Measurements from ENCODE around the gene TAF10.

TAF10 gene

GRCh38 chr11:6636480-6636879, 24.5 kb upstream of the TAF10 start:
- H3K27me3 ChIP-seq (ENCODE audit: control insufficient read depth in 3 of 3, insufficient read depth in 3 of 3, low read depth in 1 of 3, low read length in 3 of 3): peaks cover 0 to under 1% (median 0%) of the 10 kb centered on the region in 3 experiments
- no peak overlapping the region for H2BK5ac ChIP-seq (ENCODE audit: low read length)
- H2BK15ac ChIP-seq (ENCODE audit: low read length): no peak overlapping the region
- H2BK12ac ChIP-seq (ENCODE audit: low read length): no peak overlapping the region
- no peak overlapping the region for H3K18ac ChIP-seq (ENCODE audit: low read length)
- no peak overlapping the region for H2AK5ac ChIP-seq (ENCODE audit: low read depth, low read length)
- no peak overlapping the region for H2AFZ ChIP-seq (ENCODE audit: low read length)
- no peak overlapping the region for H3K9ac ChIP-seq (ENCODE audit: low read depth, low read length, poor library complexity)
- no peak overlapping the region for H3K4me3 ChIP-seq (ENCODE audit: low read length in 2 of 2)
- H3K36me3 ChIP-seq (replicated peaks in 1 of 2; ENCODE audit: control insufficient read depth in 2 of 2, insufficient read depth in 2 of 2, low read length in 2 of 2): peaks cover 7 to 85% of the 10 kb centered on the region in 2 donors
- H3K9me3 ChIP-seq (replicated peaks in 1 of 2; ENCODE audit: control insufficient read depth in 2 of 2, insufficient read depth in 1 of 2, low read depth in 1 of 2, low read length in 2 of 2): no peaks in the 10 kb centered on the region
- no peaks in the 10 kb centered on the region for H3K79me1 ChIP-seq (ENCODE audit: low read depth, low read length)
- no peak overlapping the region for H3K4ac ChIP-seq (ENCODE audit: low read length)
- no peak overlapping the region for H3K27ac ChIP-seq (replicated peaks; ENCODE audit: low read length)
- no peak overlapping the region for H2BK120ac ChIP-seq (ENCODE audit: low read depth, low read length)
- H3K4me2 ChIP-seq (ENCODE audit: insufficient read depth, low read length, poor library complexity, severe bottlenecking): no peak overlapping the region
- no peak overlapping the region for H4K91ac ChIP-seq (ENCODE audit: low read depth, low read length, poor library complexity)
- no peak overlapping the region for H4K8ac ChIP-seq (ENCODE audit: low read depth, low read length)
- no peak overlapping the region for H3K14ac ChIP-seq (ENCODE audit: low read length)
- DNase-seq (ENCODE audit: low spot score): no peak
- H3K4me1 ChIP-seq (ENCODE audit: control insufficient read depth in 2 of 2, insufficient read depth in 1 of 2, low read depth in 1 of 2, low read length in 2 of 2): peaks cover 5 to 10% of the 10 kb centered on the region in 2 donors
- H3K23ac ChIP-seq (ENCODE audit: low read depth, low read length, poor library complexity): no peak overlapping the region
- no CpG with 5 or more reads among the region's 3 CpGs for WGBS, 2 donors (ENCODE audit: extremely low coverage in 2 of 2, insufficient read length in 2 of 2, insufficient replicate concordance in 1 of 2)

GRCh38 chr11:6635082-6635932, 23.3 kb upstream of the TAF10 start:
- H3K4me3 ChIP-seq (ENCODE audit: low read length in 2 of 2): no peak overlapping the region
- H2BK5ac ChIP-seq (ENCODE audit: low read length): no peak overlapping the region
- no peak overlapping the region for H2BK15ac ChIP-seq (ENCODE audit: low read length)
- no peak overlapping the region for H3K14ac ChIP-seq (ENCODE audit: low read length)
- DNase-seq (ENCODE audit: low spot score): no peak
- H3K23ac ChIP-seq (ENCODE audit: low read depth, low read length, poor library complexity): no peak overlapping the region
- no peak overlapping the region for H3K18ac ChIP-seq (ENCODE audit: low read length)
- H2AK5ac ChIP-seq (ENCODE audit: low read depth, low read length): no peak overlapping the region
- H3K4me1 ChIP-seq (ENCODE audit: control insufficient read depth in 2 of 2, insufficient read depth in 1 of 2, low read depth in 1 of 2, low read length in 2 of 2): peaks cover 5 to 10% of the 10 kb centered on the region in 2 donors
- peaks cover 8 to 84% of the 10 kb centered on the region in 2 donors for H3K36me3 ChIP-seq (replicated peaks in 1 of 2; ENCODE audit: control insufficient read depth in 2 of 2, insufficient read depth in 2 of 2, low read length in 2 of 2)
- no peak overlapping the region for H3K4me2 ChIP-seq (ENCODE audit: insufficient read depth, low read length, poor library complexity, severe bottlenecking)
- no peaks in the 10 kb centered on the region for H3K9me3 ChIP-seq (replicated peaks in 1 of 2; ENCODE audit: control insufficient read depth in 2 of 2, insufficient read depth in 1 of 2, low read depth in 1 of 2, low read length in 2 of 2)
- no peaks in the 10 kb centered on the region for H3K79me1 ChIP-seq (ENCODE audit: low read depth, low read length)
- WGBS, 2 donors (ENCODE audit: extremely low coverage in 2 of 2, insufficient read length in 2 of 2, insufficient replicate concordance in 1 of 2): no CpG with 5 or more reads among the region's 10 CpGs
- peak overlapping the region; percentile 13 for H2AFZ ChIP-seq (ENCODE audit: low read length)
- no peak overlapping the region for H3K27ac ChIP-seq (replicated peaks; ENCODE audit: low read length)
- H4K91ac ChIP-seq (ENCODE audit: low read depth, low read length, poor library complexity): no peak overlapping the region
- peaks cover 0 to 13% (median 0%) of the 10 kb centered on the region in 3 experiments for H3K27me3 ChIP-seq (ENCODE audit: control insufficient read depth in 3 of 3, insufficient read depth in 3 of 3, low read depth in 1 of 3, low read length in 3 of 3)
- H4K8ac ChIP-seq (ENCODE audit: low read depth, low read length): no peak overlapping the region
- H2BK120ac ChIP-seq (ENCODE audit: low read depth, low read length): no peak overlapping the region
- no peak overlapping the region for H2BK12ac ChIP-seq (ENCODE audit: low read length)
- H3K4ac ChIP-seq (ENCODE audit: low read length): no peak overlapping the region
- no peak overlapping the region for H3K9ac ChIP-seq (ENCODE audit: low read depth, low read length, poor library complexity)

- no peak overlapping the region for H2BK5ac ChIP-seq (ENCODE audit: low read length)
- no peak for DNase-seq (ENCODE audit: low spot score)
- no peak overlapping the region for H2BK12ac ChIP-seq (ENCODE audit: low read length)
- peaks cover 1% of the 10 kb centered on the region for H3K79me1 ChIP-seq (ENCODE audit: low read depth, low read length)
- no peak overlapping the region for H3K14ac ChIP-seq (ENCODE audit: low read length)
- H4K8ac ChIP-seq (ENCODE audit: low read depth, low read length): no peak overlapping the region
- no peak overlapping the region for H3K27ac ChIP-seq (replicated peaks; ENCODE audit: low read length)
- H2AK5ac ChIP-seq (ENCODE audit: low read depth, low read length): no peak overlapping the region
- H3K4me2 ChIP-seq (ENCODE audit: insufficient read depth, low read length, poor library complexity, severe bottlenecking): no peak overlapping the region
- no peak overlapping the region for H2AFZ ChIP-seq (ENCODE audit: low read length)
- no peak overlapping the region for H3K4me3 ChIP-seq (ENCODE audit: low read length in 2 of 2)
- no CpG with 5 or more reads among the region's 1 CpG for whole genome bisulfite sequencing, 2 donors (ENCODE audit: extremely low coverage in 2 of 2, insufficient read length in 2 of 2, insufficient replicate concordance in 1 of 2)
- H3K4me1 ChIP-seq (ENCODE audit: control insufficient read depth in 2 of 2, insufficient read depth in 1 of 2, low read depth in 1 of 2, low read length in 2 of 2): peaks cover 10% of the 10 kb centered on the region in 2 donors
- H3K27me3 ChIP-seq (ENCODE audit: control insufficient read depth in 3 of 3, insufficient read depth in 3 of 3, low read depth in 1 of 3, low read length in 3 of 3): peaks cover 0 to 20% (median 3%) of the 10 kb centered on the region in 3 experiments
- H3K36me3 ChIP-seq (replicated peaks in 1 of 2; ENCODE audit: control insufficient read depth in 2 of 2, insufficient read depth in 2 of 2, low read length in 2 of 2): peaks cover 3 to 81% of the 10 kb centered on the region in 2 donors
- no peak overlapping the region for H3K23ac ChIP-seq (ENCODE audit: low read depth, low read length, poor library complexity)
- H3K18ac ChIP-seq (ENCODE audit: low read length): no peak overlapping the region
- no peak overlapping the region for H2BK120ac ChIP-seq (ENCODE audit: low read depth, low read length)
- no peak overlapping the region for H3K4ac ChIP-seq (ENCODE audit: low read length)
- H3K9ac ChIP-seq (ENCODE audit: low read depth, low read length, poor library complexity): no peak overlapping the region
- H4K91ac ChIP-seq (ENCODE audit: low read depth, low read length, poor library complexity): no peak overlapping the region
- H3K9me3 ChIP-seq (replicated peaks in 1 of 2; ENCODE audit: control insufficient read depth in 2 of 2, insufficient read depth in 1 of 2, low read depth in 1 of 2, low read length in 2 of 2): peaks cover 0 to 3% of the 10 kb centered on the region in 2 donors
- no peak overlapping the region for H2BK15ac ChIP-seq (ENCODE audit: low read length)
These were observed 22.5 kb upstream of the TAF10 start for GRCh38 chr11:6634534-6634933.
